Activated T-cell treated with anti-CD3 and anti-CD28 coated beads, Interleukin-2, amount 50 U/mL, for 72 hours (primary cell): ENCODE measurements around the gene CDH4. TPM values are rescaled to one million over a fixed set of nuclear protein-coding genes. Genes with fewer than 3 reads are reported as not detected.
"Not testable (repeated sequence)": the region's sequence is repeated elsewhere in the genome, so short reads cannot be mapped to it uniquely, and the experiment has no call there.

Source experiments
- ATAC-seq, 2 donors: fragments of 150-1000 bp; cut with Tn5 transposase; replicated peaks in 1 of 2; 2 replicates each; pipeline ENCODE4 v1.10.0; 2021; ENCODE audit warnings: moderate library complexity in 2 of 2, mild to moderate bottlenecking in 1 of 2
- DNase-seq, 2 donors: peaks; one replicate each; pipeline ENCODE4 v3.0.0; 2021 to 2022; ENCODE audit warnings: mixed read lengths in 1 of 2
- H3K27ac Mint-ChIP-seq: one replicate; pipeline ENCODE4 v1.8.0; 2022; ENCODE audit warnings: mild to moderate bottlenecking, moderate library complexity, mixed read lengths
- H3K27me3 Mint-ChIP-seq: one replicate; pipeline ENCODE4 v1.8.0; 2022; ENCODE audit warnings: low read depth, mixed read lengths
- H3K36me3 Mint-ChIP-seq, 2 donors: one replicate each; pipeline ENCODE4 v1.8.0; 2022; ENCODE audit warnings: mixed read lengths in 2 of 2, mild to moderate bottlenecking in 1 of 2; ENCODE audit not compliant: insufficient read depth in 2 of 2
- H3K4me1 Mint-ChIP-seq: one replicate; pipeline ENCODE4 v1.8.0; 2022; ENCODE audit warnings: low read depth, mixed read lengths
- H3K4me3 Mint-ChIP-seq, 2 donors: one replicate each; pipeline ENCODE4 v1.8.0; 2022; ENCODE audit warnings: mild to moderate bottlenecking in 2 of 2, mixed read lengths in 2 of 2, moderate library complexity in 2 of 2
- H3K9me3 Mint-ChIP-seq, 2 donors: one replicate each; pipeline ENCODE4 v1.8.0; 2022; ENCODE audit warnings: mixed read lengths in 2 of 2
- total RNA-seq, 2 donors: library from RNA; stranded (reverse); gene quantifications; one replicate each; pipeline ENCODE4 v1.2.3, GENCODE V29; 2022

Gene CDH4
- total RNA-seq, 2 donors from 2014 or later, result 0.17 to 0.35 TPM

DNA sequence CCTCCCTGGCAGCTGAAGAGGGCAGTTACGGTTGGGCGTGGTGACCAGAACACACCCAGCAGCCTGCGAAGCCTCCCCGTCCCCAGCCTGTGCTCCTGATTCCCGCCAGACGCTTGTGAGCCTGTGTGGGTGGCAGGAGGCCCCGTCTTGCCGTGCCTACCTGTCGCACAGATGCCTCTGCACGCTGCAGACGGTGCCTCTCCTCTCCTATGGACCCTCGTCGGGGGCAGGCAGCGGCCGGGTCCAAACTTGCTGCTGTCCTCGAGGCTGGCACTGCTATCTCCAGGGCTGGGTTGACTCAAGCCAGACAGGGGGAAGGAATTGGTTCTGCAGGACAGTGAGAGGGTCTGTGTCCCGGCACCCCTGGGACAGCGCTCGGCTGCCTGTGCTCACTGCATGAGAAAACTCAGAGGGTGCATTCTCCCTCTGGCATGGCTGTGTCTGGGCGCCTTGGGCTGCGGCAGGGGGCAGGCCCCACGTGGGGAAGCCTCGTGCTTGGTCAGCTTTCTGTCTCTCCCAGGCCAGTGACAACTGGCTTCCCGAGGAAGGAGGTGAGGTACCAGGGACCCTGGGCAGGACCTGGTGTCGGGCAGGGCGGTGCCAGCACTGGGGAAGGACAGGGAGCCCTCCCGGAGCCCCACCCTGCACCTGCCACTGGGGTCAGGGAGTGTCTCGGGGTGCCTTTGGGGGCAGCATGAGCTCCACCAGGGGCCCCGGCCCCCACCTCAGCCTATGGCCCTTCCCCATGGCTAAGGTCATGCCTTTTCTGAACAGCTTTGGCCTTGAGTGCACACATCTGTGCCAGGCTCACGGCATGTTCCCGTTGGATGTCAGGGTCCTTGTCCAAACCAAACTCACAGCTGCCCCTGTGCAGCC, 686.1 kb downstream of the CDH4 start:
- Mint-ChIP-seq H3K4me1 (no peaks in the 10 kb centered on the region), H3K36me3 (no peaks in the 10 kb centered on the region), H3K27me3 (no peaks in the 10 kb centered on the region), H3K4me3 (no peak overlapping the region), H3K9me3 (no peaks in the 10 kb centered on the region), H3K27ac (no peak overlapping the region)
- DNase-seq (no peak), ATAC-seq (no peak)

DNA sequence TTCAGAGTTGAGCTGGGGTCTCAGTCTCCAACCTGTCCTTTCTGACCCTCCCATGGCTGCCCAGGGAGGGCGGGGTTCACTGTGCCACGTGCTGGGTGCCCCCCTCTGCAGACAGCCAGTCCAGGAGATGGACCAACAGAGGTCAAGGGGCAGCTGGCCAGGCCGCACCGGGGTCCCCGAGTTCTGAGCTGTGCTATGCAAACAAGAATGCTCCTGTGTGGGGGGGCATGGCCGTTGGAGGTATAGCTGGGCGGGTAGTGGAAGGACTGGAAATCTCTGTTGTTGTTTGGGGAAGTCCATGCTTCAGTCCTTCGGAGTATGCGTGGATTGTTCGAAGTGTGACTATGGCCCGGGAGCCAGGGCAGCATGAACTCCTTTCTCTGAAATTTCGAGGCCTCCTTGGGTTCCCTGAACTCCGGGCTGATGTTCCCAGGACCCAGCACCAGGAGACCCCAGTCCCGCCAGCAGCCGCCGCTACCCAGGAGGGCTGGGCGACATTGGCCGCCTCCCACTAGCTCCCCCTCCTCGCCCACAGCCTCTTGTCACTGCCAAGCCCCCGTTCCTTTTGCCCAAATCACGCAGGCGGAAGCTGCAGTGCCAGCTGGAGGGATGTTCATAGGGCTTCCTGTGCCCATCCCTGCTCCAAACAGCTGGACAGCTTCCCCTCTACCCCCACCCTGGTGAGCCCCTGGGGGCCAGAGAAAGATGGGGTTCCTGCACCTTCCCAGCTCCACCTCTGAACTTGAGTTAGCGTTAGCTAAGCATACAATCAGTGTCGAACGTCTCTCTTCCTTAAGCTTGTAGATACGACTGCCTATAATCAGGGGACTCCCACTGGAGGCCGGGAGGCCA, 687.0 kb downstream of the CDH4 start:
- H3K27ac Mint-ChIP-seq, result no peak overlapping the region
- ATAC-seq (no peak), DNase-seq (no peak)
- H3K4me1 Mint-ChIP-seq, result no peaks in the 10 kb centered on the region
- no peaks in the 10 kb centered on the region for H3K9me3 Mint-ChIP-seq
- no peaks in the 10 kb centered on the region for H3K36me3 Mint-ChIP-seq
- no peak overlapping the region for H3K4me3 Mint-ChIP-seq
- H3K27me3 Mint-ChIP-seq, result no peaks in the 10 kb centered on the region

DNA sequence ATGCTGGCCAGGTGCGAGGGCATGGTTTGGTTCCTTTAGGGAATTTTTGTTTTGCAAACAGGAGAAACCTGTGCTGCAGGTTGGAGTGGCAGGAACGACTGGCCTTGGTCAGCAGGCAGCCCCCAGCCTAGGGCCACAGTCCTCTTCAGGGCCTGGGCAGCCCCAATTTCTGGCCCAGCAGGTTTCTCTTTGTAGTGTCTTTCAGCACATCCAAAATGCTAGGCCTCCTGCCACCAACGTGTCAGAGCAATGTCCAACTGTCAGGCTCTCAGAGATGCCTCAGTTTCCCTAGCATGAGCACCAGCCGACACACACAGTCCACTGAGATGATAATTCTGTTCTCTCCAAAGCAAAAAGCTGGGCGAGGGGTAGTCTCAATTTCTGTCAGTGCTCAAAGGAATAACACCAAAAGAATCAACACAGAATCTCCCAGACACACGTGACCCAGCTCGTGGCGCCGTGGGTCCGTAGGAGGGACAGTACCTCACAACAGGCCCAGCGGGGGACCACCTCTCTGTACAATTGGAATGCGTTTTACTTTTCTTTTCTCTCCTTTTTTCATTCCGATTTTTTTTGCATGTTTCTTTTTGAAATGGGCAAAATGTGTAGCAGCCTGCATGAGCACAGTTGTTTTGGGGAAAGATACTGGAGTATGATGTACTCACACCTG, 687.8 kb downstream of the CDH4 start:
- no peak for ATAC-seq
- no peak for DNase-seq
- no peaks in the 10 kb centered on the region for H3K27me3 Mint-ChIP-seq
- no peak overlapping the region for H3K4me3 Mint-ChIP-seq
- H3K4me1 Mint-ChIP-seq, result no peaks in the 10 kb centered on the region
- no peaks in the 10 kb centered on the region for H3K9me3 Mint-ChIP-seq
- no peaks in the 10 kb centered on the region for H3K36me3 Mint-ChIP-seq
- H3K27ac Mint-ChIP-seq, result no peak overlapping the region

DNA sequence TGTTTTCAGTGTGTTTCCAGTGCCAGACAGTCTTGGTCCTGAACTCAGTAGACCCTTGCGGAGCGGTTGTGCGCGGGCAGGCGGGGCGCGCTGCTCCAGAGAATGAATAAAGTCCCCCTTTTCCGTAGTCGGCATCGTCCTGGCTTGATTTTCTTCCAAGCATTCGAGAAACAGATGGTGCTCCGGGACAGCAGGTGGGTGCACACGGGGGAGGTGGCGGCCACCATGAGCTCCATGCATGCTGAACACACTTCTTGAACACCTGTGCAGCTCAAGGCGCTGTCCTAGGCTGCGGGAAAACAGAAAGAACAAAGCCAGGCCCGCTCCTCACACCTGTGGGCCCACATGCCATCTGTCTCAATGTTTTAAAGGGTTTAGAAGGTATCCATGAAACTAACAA, 688.4 kb downstream of the CDH4 start:
- DNase-seq, result no peak
- H3K4me3 Mint-ChIP-seq, result no peak overlapping the region
- no peaks in the 10 kb centered on the region for H3K4me1 Mint-ChIP-seq
- H3K27ac Mint-ChIP-seq, result no peak overlapping the region
- no peaks in the 10 kb centered on the region for H3K27me3 Mint-ChIP-seq
- ATAC-seq, result no peak
- H3K9me3 Mint-ChIP-seq, result no peaks in the 10 kb centered on the region
- H3K36me3 Mint-ChIP-seq, result no peaks in the 10 kb centered on the region

DNA sequence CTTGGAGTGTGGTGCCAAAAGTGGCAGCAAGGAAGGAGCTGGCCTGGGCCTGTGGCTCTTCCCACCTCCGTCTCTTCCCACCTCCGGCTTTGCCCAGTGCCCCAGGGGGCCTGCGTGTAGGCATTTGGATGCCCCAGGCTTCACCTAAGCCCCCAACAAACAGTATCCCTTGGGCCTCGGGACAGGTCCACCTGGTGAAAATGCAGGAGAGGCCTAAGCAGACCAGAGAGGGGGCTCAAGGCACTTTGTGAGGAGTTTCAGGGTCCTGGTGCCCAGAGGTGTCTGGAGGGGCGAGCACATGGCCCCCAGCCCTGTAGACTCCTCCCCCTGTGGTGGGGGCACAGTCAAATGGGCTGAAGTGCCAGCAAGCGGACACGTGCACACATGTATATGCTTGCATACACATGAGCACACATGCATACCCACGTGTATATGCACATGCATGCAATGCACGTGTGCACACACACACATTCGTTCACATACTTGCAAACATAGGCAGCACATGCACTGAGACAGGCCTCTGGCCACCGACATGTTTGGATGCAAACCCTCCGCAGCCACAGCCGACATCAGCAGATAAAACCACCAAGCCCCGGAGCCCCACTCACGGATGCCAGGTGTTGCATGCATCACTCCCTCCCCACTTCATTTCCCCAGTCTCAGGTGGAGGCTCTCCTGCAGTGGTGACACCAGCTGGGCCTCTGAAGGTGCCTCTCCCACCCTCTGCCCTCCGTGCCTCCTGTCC, 689.1 kb downstream of the CDH4 start:
- Mint-ChIP-seq H3K27ac (no peak overlapping the region), H3K4me3 (no peak overlapping the region), H3K4me1 (no peaks in the 10 kb centered on the region), H3K36me3 (no peaks in the 10 kb centered on the region), H3K9me3 (no peaks in the 10 kb centered on the region), H3K27me3 (no peaks in the 10 kb centered on the region)
- no peak for ATAC-seq
- no peak for DNase-seq

DNA sequence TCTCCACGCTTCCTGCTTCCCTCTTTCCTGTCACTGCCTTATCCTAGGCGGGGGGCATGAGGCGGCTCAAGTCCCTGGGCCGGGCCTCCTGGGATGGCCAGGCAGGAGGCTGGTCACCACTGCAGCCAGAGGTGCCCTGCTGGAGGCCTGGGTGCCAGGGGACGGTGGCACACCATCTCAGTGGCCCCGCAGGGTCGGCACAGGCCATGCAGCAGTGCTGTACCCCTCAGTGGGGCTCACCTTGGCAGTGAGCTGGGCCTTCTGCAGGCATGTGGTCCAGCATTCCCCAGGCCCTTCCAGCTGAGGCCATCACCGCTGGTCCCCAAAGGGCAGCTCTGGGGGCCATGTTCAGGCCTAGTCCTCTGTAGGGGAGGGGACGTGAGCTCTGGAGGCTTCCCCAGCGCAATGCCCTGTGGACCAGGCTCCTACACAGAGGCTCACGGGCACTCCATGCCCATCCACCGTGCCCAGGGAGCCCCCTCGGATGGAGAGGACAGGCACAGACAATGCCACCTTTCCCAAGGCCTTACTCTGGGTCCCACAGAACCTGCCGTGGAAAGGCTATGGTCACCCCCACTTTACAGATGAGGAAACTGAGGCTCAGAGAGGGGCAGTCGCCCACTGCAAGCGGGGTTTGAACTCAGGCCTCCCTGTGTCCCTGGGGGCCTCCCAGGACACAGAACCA, 689.8 kb downstream of the CDH4 start:
- no peak for DNase-seq
- Mint-ChIP-seq H3K4me3 (no peak overlapping the region), H3K27me3 (no peaks in the 10 kb centered on the region), H3K27ac (no peak overlapping the region), H3K9me3 (no peaks in the 10 kb centered on the region), H3K36me3 (no peaks in the 10 kb centered on the region), H3K4me1 (no peaks in the 10 kb centered on the region)
- no peak for ATAC-seq

DNA sequence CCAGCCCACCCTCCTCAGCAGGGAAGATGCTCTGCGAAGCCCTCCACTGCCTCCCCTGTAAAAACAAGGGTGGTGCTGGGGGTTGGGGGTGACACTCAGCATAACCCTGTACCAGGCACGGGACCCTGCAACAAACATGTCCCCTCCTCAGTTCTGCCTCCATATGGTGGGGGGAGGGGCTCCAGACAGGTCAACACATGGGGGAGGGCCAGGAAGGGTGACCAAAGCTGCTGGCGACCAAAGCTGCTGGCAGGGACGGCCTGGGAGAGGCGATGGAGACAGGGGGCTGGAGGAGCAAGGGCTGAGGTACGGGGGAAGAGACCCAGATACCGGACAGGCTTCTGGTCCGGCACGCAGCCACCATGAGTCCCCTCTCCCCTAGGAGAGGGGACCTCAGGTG, 690.5 kb downstream of the CDH4 start:
- no peaks in the 10 kb centered on the region for H3K4me1 Mint-ChIP-seq
- ATAC-seq (no peak), DNase-seq (no peak)
- H3K36me3 Mint-ChIP-seq, result no peaks in the 10 kb centered on the region
- no peaks in the 10 kb centered on the region for H3K27me3 Mint-ChIP-seq
- H3K27ac Mint-ChIP-seq, result no peak overlapping the region
- H3K4me3 Mint-ChIP-seq, result no peak overlapping the region
- H3K9me3 Mint-ChIP-seq, result no peaks in the 10 kb centered on the region

DNA sequence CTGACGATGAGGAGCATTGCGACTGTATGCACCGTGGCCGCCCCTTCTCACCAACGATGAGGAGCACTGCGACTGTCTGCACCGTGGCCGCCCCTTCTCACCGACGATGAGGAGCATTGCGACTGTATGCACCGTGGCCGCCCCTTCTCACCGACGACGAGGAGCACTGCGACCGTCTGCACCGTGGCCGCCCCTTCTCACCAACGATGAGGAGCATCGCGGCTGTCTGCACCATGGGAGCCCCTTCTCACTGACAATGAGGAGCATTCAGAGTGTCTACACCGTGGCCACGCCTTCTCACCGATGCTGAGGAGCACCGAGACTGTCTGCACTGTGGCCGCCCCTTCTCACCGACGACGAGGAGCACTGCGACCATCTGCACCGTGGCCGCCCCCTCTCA, 692.9 kb downstream of the CDH4 start:
- H3K9me3 Mint-ChIP-seq, ATAC-seq, H3K4me1 Mint-ChIP-seq, H3K27me3 Mint-ChIP-seq, H3K4me3 Mint-ChIP-seq, H3K27ac Mint-ChIP-seq, H3K36me3 Mint-ChIP-seq, DNase-seq: not testable (repeated sequence)

DNA sequence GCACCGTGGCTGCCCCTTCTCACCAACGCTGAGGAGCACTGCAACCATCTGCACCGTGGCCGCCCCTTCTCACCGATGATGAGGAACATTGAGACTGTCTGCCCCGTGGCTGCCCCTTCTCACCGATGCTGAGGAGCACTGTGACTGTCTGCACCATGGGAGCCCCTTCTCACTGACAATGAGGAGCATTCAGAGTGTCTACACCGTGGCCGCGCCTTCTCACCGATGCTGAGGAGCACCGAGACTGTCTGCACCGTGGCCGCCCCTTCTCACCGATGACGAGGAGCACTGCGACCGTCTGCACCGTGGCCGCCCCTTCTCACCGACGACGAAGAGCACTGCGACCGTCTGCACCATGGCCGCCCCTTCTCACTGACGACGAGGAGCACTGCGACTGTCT, 693.4 kb downstream of the CDH4 start:
- not testable (repeated sequence) for H3K27ac Mint-ChIP-seq, H3K36me3 Mint-ChIP-seq, H3K9me3 Mint-ChIP-seq, H3K4me1 Mint-ChIP-seq, H3K27me3 Mint-ChIP-seq, H3K4me3 Mint-ChIP-seq, DNase-seq, ATAC-seq

DNA sequence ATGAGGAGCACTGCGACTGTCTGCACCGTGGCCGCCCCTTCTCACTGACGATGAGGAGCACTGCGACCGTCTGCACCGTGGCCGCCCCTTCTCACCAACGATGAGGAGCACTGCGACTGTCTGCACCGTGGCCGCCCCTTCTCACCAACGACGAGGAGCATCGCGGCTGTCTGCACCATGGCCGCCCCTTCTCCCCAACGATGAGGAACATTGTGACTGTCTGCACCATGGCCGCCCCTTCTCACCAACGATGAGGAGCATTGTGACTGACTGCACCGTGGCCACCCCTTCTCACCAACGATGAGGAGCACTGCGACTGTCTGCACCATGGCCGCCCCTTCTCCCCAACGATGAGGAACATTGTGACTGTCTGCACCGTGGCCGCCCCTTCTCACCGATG, 696.0 kb downstream of the CDH4 start:
- ATAC-seq, H3K36me3 Mint-ChIP-seq, H3K4me3 Mint-ChIP-seq, H3K9me3 Mint-ChIP-seq, H3K27ac Mint-ChIP-seq, H3K4me1 Mint-ChIP-seq, DNase-seq, H3K27me3 Mint-ChIP-seq: not testable (repeated sequence)

DNA sequence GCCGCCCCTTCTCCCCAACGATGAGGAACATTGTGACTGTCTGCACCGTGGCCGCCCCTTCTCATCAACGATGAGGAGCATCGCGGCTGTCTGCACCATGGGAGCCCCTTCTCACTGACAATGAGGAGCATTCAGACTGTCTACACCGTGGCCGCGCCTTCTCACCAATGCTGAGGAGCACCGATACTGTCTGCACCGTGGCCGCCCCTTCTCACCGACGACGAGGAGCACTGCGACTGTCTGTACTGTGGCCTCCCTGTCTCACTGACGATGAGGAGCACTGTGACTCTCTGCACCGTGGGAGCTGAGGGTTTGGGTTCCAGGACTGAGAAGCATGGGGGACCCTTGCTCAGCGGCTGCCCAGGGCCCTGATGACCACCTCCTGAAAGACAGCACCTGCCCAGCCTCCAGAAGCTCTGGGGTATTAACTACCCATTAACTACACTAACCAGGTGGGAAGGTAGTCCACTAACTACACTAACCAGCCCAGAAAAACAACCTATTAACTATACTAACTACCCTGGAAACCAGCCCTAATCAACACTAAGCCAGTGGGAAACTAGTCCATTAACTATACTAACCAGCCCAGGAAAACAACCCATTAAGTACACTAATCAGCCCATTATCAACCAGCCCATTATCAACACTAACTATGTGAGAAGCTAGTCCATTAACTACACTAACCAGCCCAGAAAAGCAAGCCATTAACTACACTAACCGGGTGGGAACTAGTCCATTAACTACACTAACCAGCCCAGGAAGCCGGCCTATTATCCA, 696.7 kb downstream of the CDH4 start:
- DNase-seq (no peak), ATAC-seq (no peak)
- Mint-ChIP-seq H3K4me1 (no peaks in the 10 kb centered on the region), H3K4me3 (no peak overlapping the region), H3K9me3 (no peaks in the 10 kb centered on the region), H3K27me3 (no peaks in the 10 kb centered on the region), H3K36me3 (peaks cover 0 to 2% of the 10 kb centered on the region in 2 donors), H3K27ac (no peak overlapping the region)

DNA sequence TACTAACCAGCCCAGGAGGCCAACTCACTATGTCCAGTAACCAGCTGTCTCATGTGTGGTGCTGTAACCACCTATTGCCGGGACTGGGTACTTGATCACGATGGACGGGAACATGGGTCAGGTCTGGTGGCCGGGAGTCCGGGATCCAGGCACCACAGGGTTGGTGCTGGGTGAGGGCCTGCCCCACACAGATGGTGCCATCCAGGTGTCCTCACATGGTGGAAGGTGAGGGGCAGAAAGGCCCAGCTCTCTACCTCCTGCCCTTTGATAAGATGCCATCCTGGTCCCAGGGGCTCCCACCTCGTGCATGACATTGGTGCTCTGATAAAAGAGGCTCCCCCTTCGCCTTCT, 697.3 kb downstream of the CDH4 start:
- ATAC-seq, result no peak
- no peaks in the 10 kb centered on the region for H3K4me1 Mint-ChIP-seq
- H3K27me3 Mint-ChIP-seq, result peaks cover 2% of the 10 kb centered on the region
- H3K9me3 Mint-ChIP-seq, result no peaks in the 10 kb centered on the region
- H3K36me3 Mint-ChIP-seq, result peaks cover 0 to 2% of the 10 kb centered on the region in 2 donors
- H3K4me3 Mint-ChIP-seq, result no peak overlapping the region
- no peak for DNase-seq
- H3K27ac Mint-ChIP-seq, result no peak overlapping the region
